GM18909 (cell line): Measurements from ENCODE around the gene ICAM1.

Experiments
- ATAC-seq: cut with Tn5 transposase; IDR thresholded peaks from one replicate; pipeline ENCODE4 v1.9.1; 2021; ENCODE audit warnings: mild to moderate bottlenecking; ENCODE audit not compliant: unreplicated experiment, poor library complexity

Gene ICAM1

GRCh38 chr19:10291554-10292205, 20.8 kb downstream of the ICAM1 start:
- ATAC-seq: no peak

- peak; percentile 51 for ATAC-seq
Measured at GRCh38 chr19:10292206-10292788, 21.4 kb downstream of the ICAM1 start.

DNA sequence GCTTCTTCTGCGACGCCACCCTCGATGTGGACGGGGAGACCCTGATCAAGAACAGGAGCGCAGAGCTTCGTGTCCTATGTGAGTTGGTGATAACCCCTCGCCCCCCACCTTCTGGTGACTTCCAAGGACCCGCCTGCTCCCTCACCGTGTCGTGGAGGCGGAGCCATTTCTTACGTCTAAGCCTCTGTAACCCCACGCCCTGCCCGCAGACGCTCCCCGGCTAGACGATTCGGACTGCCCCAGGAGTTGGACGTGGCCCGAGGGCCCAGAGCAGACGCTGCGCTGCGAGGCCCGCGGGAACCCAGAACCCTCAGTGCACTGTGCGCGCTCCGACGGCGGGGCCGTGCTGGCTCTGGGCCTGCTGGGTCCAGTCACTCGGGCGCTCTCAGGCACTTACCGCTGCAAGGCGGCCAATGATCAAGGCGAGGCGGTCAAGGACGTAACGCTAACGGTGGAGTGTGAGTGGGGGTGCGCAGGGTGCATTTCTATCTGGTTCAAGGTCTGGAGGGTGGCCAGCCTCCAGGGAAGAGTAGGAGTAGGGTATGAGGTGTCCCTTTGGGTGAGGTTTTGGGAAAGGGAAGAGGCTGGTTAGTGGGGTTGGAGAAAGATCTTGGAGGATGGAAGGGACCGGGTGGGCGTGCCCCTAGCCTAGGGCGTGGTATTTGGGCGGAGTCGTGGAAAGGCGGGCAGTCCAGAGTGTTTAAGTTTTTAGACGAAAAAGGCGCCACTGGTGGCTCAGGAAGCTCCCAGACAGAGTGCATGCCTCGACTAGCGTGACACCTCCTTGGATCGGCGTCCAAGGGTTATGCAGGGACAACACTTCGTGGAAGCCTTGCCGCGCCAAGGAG, 22.1 kb downstream of the ICAM1 start:
- ATAC-seq: no peak

- no peak for ATAC-seq
Measured at GRCh38 chr19:10293637-10294367, 22.9 kb downstream of the ICAM1 start.

DNA sequence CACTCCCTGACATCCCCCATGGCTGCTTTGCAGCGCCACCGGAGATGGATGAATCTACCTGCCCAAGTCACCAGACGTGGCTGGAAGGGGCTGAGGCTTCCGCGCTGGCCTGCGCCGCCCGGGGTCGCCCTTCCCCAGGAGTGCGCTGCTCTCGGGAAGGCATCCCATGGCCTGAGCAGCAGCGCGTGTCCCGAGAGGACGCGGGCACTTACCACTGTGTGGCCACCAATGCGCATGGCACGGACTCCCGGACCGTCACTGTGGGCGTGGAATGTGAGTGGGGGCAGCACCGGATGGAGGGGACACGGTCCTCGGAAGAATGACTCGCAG, 23.4 kb downstream of the ICAM1 start:
- ATAC-seq: no peak

DNA sequence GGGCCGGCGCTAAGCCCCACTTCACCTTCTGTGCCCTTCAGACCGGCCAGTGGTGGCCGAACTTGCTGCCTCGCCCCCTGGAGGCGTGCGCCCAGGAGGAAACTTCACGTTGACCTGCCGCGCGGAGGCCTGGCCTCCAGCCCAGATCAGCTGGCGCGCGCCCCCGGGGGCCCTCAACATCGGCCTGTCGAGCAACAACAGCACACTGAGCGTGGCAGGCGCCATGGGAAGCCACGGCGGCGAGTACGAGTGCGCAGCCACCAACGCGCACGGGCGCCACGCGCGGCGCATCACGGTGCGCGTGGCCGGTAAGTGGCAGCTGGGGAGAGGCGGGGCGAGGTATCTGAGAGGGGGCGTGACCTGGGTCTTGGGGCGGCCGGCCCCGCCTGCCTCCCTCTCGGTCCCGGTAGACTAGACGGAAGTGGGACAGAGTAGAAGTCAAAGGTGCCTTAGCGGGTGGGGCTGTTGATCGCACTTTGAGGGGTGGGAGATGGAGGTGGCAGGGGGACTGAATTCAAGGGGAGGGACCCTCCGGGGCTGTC, 24.5 kb downstream of the ICAM1 start:
- ATAC-seq: no peak

DNA sequence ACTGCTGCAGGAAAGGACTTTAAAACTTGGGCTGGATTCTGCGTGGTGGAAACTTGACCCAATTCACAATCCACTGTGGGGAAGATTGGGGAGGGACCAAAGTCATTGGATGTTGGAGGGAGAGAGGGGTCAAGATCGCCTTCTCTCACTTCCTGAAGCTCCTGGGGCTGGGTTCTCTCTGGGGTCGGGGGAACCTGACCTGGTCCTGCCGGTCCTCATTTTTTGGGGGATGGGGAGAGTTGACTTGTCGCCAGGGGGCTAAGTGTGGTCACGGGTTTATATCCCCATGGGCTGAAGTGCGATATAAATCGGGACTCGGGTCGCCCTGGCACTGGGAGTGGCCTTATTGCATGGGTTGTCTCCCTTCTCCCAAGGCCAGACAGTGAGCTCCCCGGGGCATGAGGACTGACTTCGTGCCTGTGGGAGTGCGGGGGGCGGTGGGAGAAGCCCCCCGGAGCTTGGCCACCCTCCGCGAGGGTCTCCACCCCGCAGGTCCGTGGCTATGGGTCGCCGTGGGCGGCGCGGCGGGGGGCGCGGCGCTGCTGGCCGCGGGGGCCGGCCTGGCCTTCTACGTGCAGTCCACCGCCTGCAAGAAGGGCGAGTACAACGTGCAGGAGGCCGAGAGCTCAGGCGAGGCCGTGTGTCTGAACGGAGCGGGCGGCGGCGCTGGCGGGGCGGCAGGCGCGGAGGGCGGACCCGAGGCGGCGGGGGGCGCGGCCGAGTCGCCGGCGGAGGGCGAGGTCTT, 25.1 kb downstream of the ICAM1 start:
- no peak for ATAC-seq

- ATAC-seq: no peak
Measured at GRCh38 chr19:10299545-10300458, 28.9 kb downstream of the ICAM1 start.

GRCh38 chr19:10305139-10305806, 34.4 kb downstream of the ICAM1 start:
- ATAC-seq: no peak

DNA sequence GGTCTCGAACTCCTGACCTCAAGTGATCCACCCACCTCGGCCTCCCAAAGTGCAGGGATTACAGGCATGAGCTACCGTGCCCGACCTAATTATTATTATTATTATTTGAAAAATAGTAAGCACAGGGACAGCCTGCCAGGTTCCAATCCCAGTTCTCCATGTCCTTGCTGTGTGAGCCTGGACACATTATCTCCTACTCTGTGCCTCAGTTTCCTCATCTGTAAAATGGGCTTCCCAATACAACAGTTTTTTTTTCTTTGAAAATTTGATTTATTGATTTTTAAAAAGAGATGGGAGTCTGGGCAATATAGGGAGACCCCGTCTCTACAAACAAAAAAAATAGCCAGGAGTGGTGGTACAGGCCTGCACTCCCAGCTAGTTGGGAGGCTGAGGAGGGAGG, 35.4 kb downstream of the ICAM1 start:
- no peak for ATAC-seq

DNA sequence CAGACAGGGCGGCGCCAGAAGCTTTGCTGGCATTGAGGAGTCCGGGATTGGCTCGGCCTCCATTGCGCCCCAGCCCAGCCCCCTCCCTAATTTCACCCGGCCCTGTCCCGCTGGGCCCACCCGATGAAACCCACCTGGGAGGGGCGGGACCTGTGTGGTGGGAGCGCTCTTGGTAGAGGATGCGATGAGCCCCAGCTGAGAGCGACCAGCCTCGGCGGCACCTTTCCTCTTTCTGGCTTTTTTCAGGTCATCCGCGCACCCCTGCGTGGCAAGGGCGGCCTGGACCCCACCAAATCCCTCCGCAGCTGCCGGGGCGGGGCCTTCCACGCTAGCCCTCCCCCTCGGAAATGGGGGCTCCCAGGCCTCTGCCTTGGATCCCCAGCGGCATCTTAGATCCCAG, 38.5 kb downstream of the ICAM1 start, which contains the start of gene ZGLP1:
TSS of gene ZGLP1 (minus strand) at position 393 of the 400 bp plus-strand sequence.
- ATAC-seq: no peak

DNA sequence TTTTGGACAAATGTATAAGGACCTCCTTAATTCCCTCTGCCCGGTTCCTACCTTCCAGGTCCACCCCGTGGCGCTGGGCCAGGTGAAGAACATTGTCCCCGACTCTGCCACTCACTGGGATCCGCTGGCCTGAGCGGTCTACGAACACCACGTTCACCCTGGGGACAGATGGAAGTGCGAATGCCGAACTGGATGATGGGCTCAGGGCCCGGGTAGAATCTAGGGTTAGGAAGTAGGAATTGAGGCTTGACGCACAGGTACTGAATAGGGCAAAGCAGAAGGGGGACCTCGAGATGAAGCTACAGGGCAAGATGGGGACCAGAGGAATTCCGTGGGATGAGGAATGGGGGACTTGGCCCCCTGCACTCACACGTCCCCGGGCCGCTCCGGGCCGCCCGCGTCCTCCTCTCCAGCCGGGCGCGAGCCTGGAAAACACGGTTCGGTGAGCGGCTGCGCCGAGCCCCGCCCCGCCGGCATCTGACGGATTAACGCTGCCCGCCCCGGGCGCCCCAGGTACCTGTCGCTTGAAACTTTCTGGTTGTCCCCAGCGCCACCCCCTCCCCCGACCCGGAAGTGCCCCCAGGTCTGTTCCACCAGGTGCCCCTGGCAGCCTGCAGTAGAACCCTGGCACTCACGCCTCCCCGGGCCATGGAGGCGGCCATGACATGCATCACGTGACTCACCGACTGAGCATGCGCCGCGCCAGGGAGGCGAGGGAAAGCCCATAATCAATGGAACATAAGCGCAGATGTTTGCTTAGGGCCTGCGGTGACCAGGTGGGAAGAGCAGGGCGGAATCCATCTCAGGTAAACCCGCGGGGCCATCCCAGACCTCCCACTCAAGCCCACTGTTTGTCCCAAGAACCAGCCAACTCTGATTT, 44.7 kb downstream of the ICAM1 start, which contains the start of gene FDX2:
TSS of gene FDX2 (minus strand) at position 681 of the 880 bp plus-strand sequence. CDS start at position 662, 19 bp downstream.
- peak; percentile 68 for ATAC-seq

GRCh38 chr19:10316229-10317044, 45.5 kb downstream of the ICAM1 start:
- no peak for ATAC-seq

DNA sequence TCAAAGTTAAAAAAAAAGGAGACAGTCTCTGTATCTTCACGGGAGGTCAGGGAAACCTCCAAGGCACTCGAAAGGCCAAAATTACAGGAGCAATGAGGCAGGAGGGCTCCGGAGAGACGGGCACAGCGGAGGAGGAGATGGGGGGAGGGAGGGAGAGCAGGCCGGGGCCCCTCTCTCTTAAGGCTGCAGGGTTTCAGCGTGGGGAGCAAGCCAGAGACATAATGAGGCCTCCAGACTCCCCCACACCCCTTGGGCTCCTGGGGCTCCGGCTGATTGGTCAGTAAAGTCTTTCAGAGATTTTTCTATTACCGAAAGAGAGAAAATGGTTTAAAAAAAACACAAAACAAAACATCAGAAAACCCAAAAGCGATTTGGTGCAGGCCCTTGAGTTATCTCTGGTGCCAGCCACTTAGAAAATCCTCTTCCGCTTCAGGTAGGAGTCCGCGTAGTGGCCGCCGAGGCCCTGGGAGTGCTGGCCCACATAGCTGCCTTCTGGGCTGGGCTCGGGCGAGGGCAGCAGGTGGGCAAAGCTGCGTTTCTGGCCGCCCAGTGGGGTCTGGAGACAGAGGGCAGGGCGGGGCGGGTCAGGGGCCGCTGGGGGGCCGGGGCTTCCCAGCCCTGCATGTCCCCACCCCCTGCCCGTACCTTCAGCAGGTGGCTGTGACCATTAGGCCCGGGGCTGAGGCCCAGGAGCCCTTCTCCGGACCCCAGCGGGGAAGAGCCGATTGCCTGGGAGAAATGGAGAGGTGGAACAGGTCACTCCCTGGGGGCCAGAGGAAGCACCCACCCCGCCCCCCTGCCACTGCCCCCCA, 46.3 kb downstream of the ICAM1 start:
- no peak for ATAC-seq

DNA sequence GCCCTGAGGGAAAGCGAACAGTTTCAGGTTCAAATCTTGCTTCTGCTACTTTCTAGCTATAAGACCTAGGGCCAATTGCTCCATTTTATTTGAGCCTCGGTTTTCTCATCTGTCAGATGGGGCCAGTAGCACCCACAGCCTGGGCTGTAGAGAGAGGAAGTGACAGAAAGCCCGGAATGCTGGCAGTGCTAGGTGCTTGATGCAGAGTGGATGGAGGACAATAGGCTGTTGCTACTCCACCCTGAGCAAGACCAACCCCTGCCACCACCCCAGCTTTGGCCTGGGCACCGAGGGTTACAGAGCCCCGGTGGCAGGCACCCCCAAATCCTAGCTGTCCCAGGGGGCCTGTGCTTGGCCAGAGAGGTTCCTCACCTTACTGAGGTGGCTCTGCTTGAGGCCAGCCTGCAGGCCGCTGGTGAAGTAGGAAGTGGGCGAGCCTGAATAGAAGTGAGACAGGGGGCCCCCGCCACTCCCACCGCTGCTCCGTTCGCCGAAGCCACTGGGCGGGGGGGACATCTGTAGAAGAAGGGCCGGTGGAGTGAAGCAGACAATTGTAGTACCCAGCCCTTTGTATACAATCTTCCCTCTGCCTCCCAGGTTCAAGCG, 47.0 kb downstream of the ICAM1 start:
- ATAC-seq: no peak
